Measurements from ENCODE around the gene PDSS2. TPM values are rescaled to one million over a fixed set of nuclear protein-coding genes. Genes with fewer than 3 reads are reported as not detected.

The PDSS2 gene
- polyA plus RNA-seq, 3 donors = 10.1 to 13.9 (median 13.3) TPM

GRCh38 chr6:107374264-107374663 lies 85.1 kb downstream of the PDSS2 start:
- peaks cover 5 to 10% of the 10 kb centered on the region in 2 donors for H3K9me3 ChIP-seq (replicated peaks in 1 of 2; ENCODE audit: control insufficient read depth in 1 of 2, insufficient read depth in 1 of 2, low read length in 2 of 2)
- H3K4me1 ChIP-seq (ENCODE audit: control insufficient read depth in 1 of 2, insufficient read depth in 2 of 2, low read length in 2 of 2) = no peaks in the 10 kb centered on the region
- no peak overlapping the region for H3K27ac ChIP-seq (ENCODE audit: low read depth in 1 of 2, low read length in 2 of 2)
- H2AFZ ChIP-seq (ENCODE audit: insufficient read depth, low read depth, low read length, poor library complexity, severe bottlenecking) = no peak overlapping the region
- no peak for DNase-seq
- H3K4me2 ChIP-seq (replicated peaks; ENCODE audit: extremely low read depth, low read length, poor library complexity, severe bottlenecking) = no peak overlapping the region
- TF ChIP-seq CTCF (IDR thresholded peaks at IDR 0.05) = no peak
- no peak overlapping the region for H3K4me3 Mint-ChIP-seq
- H3K79me2 ChIP-seq (ENCODE audit: insufficient read depth, low read length) = no peaks in the 10 kb centered on the region
- intact Hi-C loops (cut with micrococcal nuclease) = no loop called here
- H3K9me3 Mint-ChIP-seq = peaks cover 0 to 18% (median 7%) of the 10 kb centered on the region in 7 donors
- no peak overlapping the region for H3K9ac ChIP-seq (ENCODE audit: insufficient read depth, low read length, poor library complexity, severe bottlenecking)
- no peaks in the 10 kb centered on the region for H3K4me1 Mint-ChIP-seq
- no peak overlapping the region for H3K4me3 ChIP-seq (replicated peaks in 1 of 3; ENCODE audit: low read depth in 2 of 3, low read length in 3 of 3)
- H3K27me3 Mint-ChIP-seq (ENCODE audit: low read depth in 3 of 3) = no peaks in the 10 kb centered on the region
- no peaks in the 10 kb centered on the region for H3K27me3 ChIP-seq (ENCODE audit: control insufficient read depth in 2 of 2, insufficient read depth in 2 of 2, low read length in 2 of 2)
- peaks cover 2 to 3% of the 10 kb centered on the region in 2 donors for H3K36me3 Mint-ChIP-seq
- no peaks in the 10 kb centered on the region for H4K20me1 ChIP-seq (ENCODE audit: insufficient read depth, low read length)
- no peaks in the 10 kb centered on the region for H3K36me3 ChIP-seq (replicated peaks in 1 of 2; ENCODE audit: control insufficient read depth in 1 of 2, insufficient read depth in 2 of 2, low read length in 2 of 2)
- H3K27ac Mint-ChIP-seq = no peak overlapping the region
- no CpG with 5 or more reads among the region's 1 CpG for WGBS (ENCODE audit: insufficient coverage)

- no peaks in the 10 kb centered on the region for H3K27me3 ChIP-seq (ENCODE audit: control insufficient read depth in 2 of 2, insufficient read depth in 2 of 2, low read length in 2 of 2)
- intact Hi-C loops (cut with micrococcal nuclease) = no loop called here
- Mint-ChIP-seq H3K36me3 (peaks cover 0 to 3% of the 10 kb centered on the region in 2 donors), H3K27ac (no peak overlapping the region), H3K9me3 (peaks cover 0 to 7% (median 2%) of the 10 kb centered on the region in 7 donors), H3K4me1 (no peaks in the 10 kb centered on the region), H3K4me3 (no peak overlapping the region), H3K27me3 (ENCODE audit: low read depth in 3 of 3) (peaks cover 0 to 2% (median 0%) of the 10 kb centered on the region in 3 donors)
- H3K27ac ChIP-seq (ENCODE audit: low read depth in 1 of 2, low read length in 2 of 2) = no peak overlapping the region
- no peak overlapping the region for H3K4me2 ChIP-seq (replicated peaks; ENCODE audit: extremely low read depth, low read length, poor library complexity, severe bottlenecking)
- no peak overlapping the region for H2AFZ ChIP-seq (ENCODE audit: insufficient read depth, low read depth, low read length, poor library complexity, severe bottlenecking)
- H3K36me3 ChIP-seq (replicated peaks in 1 of 2; ENCODE audit: control insufficient read depth in 1 of 2, insufficient read depth in 2 of 2, low read length in 2 of 2) = no peaks in the 10 kb centered on the region
- no peak for TF ChIP-seq CTCF (IDR thresholded peaks at IDR 0.05)
- no peak overlapping the region for H3K9ac ChIP-seq (ENCODE audit: insufficient read depth, low read length, poor library complexity, severe bottlenecking)
- peaks cover 0 to 4% of the 10 kb centered on the region in 2 donors for H3K9me3 ChIP-seq (replicated peaks in 1 of 2; ENCODE audit: control insufficient read depth in 1 of 2, insufficient read depth in 1 of 2, low read length in 2 of 2)
- H3K4me3 ChIP-seq (replicated peaks in 1 of 3; ENCODE audit: low read depth in 2 of 3, low read length in 3 of 3) = no peak overlapping the region
- H3K4me1 ChIP-seq (ENCODE audit: control insufficient read depth in 1 of 2, insufficient read depth in 2 of 2, low read length in 2 of 2) = no peaks in the 10 kb centered on the region
- H4K20me1 ChIP-seq (ENCODE audit: insufficient read depth, low read length) = no peaks in the 10 kb centered on the region
- H3K79me2 ChIP-seq (ENCODE audit: insufficient read depth, low read length) = no peaks in the 10 kb centered on the region
- no CpG with 5 or more reads among the region's 1 CpG for WGBS (ENCODE audit: insufficient coverage)
- DNase-seq = no peak
These were observed 89.9 kb downstream of the PDSS2 start for GRCh38 chr6:107369493-107369892.
